DLD1 (cell line): ENCODE results near the gene SLC24A4.
"Not testable (repeated sequence)": the region's sequence is repeated elsewhere in the genome, so short reads cannot be mapped to it uniquely, and the experiment has no call there.

Experiments
- in situ Hi-C: cut with HindIII; loops from 2 replicates; pipeline ENCODE4 v1.10.0; 2017; ENCODE audit warnings: low sequenced_read_pairs

The SLC24A4 gene

GRCh38 chr14:92529903-92530302 is 206.9 kb downstream of the SLC24A4 start:
- in situ Hi-C loops, result no loop called here

DNA sequence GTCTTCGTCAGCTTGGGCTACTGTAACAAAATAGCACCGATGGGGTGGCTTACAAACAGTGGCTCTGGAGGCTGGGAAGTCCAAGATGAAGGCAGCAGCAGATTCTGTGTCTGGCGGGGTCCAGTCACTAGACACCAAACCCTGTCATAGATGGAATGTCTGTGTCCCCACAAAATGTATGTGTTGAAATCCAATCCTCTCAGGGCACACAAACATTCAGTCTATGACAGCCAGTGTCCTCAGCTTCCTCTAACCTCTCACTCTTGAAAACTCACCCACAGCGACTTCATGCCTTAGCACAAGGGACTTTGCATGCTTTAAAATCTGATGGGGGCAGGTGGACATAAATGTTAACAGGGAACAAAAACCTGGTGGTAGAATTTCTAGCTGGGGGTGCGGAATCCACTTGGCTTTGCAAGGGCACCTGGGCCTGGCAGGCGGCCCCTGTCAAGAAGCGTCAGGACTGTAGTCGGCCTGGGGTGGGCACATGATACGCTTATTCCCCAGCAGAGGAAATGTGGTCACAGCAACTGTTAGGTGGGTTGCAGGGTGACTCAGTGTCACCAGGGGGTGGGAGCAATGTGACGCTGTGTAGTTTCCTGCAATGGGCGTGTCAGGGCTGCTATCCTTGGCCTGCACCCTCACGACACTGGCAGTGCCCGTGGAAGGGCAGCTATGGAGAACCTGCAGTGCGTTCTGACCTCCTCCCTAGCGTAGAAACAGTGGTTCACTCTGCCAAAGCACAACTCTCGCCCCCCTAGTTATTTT is 208.3 kb downstream of the SLC24A4 start:
- in situ Hi-C loops, result no loop called here

DNA sequence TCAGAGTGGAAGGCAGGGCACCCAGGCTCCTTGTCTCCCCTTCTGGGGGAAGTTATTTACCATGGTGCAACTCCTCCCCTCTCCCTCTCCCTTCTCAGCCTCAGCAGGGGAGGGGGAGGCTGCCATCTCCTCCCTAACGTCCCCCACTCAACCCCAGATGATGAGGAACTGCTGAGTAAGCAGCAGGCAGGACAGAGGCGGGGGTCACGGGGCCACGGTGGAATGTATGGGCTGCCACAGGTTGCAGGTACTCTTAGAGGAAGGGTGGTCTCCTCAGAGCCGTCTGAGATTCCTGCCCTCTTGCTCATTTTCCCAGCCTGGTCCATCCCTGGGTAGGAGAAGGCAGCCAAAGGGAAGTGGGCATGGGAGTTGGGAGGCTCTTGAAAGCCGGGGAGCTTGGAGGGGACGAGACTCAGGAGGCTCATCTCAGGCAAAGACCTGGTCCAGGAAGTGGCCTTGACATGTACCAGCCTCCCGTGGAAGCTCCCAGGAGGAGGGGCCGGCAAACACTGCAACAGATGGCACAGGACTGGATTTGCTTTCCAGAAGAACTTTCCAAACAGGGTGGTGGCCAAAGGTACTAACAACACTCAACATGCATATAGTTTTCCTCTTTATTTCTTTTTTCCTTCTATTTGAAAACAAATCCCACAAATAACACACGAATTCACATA is 209.7 kb downstream of the SLC24A4 start:
- in situ Hi-C loops, result no loop called here

DNA sequence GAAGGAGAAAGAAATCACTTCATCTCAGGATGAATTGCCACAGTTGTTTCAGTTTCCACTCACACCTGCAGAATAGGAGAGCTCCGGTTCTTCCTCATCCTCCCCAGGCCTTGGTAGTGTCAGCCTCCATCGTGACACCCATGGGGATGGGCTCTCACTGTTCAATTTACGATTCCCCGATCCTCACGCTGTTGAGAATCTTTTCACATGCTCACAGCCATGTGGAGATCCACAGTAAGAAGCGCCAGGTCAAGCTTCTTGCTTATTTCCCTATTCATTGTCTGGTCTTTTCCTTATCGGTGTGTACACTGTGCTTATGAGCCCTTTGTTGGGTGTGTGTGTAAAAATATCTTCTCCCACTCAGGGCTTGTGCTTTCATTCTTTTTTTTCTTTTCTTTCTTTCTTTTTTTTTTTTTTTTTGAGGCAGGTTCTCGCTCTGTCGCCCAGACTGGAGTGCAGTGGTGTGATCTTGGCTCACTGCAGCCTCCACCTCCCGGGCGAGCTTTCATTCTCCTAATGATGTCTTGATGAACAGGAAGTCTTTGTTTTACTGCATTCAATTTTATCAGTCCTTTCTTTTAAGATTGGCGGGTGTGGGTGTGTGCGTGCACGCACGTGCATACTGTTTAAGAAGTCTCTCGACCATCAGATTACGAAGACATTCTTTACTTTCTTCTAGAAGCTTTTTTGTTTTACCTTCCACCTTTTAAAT is 212.1 kb downstream of the SLC24A4 start:
- in situ Hi-C loops, result no loop called here

GRCh38 chr14:92536231-92536630 is 213.3 kb downstream of the SLC24A4 start:
- in situ Hi-C loops, result not testable (repeated sequence)

DNA sequence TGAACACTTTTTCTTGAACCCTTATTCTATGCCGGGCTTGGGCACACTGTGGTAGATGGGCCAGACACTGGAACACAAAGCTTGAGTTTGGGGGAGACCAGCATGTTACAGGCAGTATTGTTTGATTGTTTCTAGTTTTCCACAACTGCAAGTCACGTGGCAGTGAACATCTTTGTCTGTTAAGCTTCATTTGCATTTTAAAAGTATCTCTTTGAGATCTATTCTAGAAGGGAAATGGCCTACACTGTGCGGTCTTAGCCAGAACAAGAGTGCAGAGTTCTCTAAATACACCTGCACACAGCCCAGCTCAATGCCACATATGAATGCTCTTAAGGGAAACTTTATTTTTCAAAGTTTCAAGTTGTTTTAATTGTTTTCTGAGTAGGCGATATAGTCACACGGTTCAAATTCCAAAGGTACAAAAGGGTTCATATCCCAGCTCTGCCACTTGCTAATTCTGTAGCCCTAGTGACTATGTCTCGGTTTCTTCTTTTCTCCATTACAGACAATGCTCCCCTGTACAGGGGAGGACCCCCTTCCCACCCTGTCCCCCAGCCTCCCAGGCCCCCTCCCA is 215.5 kb downstream of the SLC24A4 start:
- in situ Hi-C loops, result no loop called here

- in situ Hi-C loops, result no loop called here
Observed at GRCh38 chr14:92539419-92539818, 216.5 kb downstream of the SLC24A4 start.

GRCh38 chr14:92539875-92540274 is 216.9 kb downstream of the SLC24A4 start:
- in situ Hi-C loops, result no loop called here

DNA sequence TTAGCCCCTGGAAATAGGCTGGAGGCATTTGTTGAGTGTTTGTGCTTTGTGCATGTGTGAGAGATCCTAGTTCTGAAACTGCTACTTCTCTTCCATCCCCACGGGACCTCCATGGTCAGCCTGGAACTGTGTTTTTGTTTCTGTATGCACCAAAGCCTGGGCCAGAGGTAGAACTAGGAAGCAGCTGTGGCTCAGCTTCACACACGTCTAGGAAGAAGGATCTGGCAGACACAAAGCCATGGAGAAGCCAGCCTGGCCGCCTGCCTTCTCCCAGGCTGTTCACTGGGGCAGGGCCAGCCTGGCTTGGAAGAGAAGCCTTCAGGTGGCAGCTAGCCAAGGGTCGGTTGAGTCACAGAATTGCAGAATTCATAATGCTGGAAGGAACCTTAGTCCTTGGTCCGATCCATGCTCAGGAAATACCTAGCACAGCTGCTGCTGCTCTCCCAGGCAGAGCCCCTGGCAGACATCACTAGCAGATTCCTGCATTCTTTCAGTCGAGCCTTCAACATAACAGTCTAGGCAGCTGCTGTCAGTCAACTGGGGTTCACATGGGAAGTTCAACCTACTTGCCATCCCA is 217.6 kb downstream of the SLC24A4 start:
- in situ Hi-C loops, result no loop called here

DNA sequence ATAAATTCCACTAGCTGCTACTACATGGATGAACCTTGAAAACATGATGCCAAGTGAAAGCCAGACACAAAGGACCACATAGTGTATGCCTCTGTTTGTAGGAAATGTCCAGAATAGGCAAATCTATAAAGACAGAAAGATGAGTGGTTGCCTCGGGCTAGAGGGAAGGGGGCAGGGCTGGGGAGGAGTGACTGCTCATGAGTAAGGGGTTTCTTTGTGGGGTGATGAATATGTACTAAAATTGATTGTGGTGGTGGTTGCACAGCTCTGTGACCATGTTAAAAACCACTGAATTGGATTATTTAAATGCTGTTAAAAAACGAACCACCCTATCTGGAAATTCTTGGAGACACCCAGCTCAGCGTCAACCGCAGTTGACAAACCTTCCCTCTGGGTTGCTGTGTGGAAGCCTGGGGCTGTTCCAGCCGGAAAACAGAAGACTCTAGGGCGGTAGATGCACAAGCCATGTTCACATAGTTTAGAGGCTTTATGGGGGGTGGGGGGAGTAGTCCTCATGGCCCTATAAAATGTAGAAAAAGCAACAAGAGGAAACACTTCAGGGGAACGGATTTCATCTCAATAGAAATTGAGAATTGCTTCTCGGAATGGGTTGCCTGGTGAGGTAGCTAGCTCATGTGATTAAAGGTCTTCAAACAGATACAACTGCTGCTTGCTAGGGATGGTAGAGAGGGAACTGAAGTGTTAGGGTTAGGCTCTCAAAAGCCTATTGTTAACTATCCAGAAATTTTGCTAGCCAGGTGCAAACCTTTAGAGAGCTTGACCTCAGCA is 220.0 kb downstream of the SLC24A4 start:
- in situ Hi-C loops, result no loop called here

GRCh38 chr14:92544051-92544720 is 221.2 kb downstream of the SLC24A4 start:
- in situ Hi-C loops, result no loop called here

DNA sequence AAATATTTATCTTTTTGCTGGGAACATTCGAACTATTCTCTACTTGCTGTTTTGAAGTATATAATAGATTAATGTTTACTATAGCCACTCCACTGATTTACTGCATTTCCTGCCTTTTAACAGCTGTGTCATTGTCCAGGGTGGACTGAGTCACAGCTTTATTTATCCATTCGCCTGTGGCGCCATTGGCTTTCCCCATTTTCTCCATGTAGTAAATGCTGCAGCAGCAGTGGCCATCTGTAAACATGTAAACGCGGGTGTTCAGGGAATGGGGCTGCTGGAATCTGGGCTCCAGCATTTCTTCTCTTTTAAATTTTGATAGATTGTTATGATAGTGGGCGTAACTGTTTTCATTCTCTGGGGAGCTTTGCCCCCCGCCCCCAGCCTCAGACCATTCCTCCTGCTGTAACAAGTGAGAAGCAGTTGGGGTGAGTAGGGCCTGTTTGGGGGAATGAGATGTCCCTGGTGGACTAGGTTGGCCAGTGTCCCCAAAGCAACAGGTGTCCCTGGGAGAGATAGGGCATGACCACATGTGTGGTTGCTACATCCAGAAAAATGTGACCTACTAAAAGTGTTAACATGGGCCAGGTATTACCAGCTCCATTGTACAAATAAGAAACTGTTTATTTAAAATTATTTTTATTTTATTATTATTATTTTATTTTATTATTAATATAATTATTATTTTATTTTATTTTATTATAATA is 223.5 kb downstream of the SLC24A4 start:
- in situ Hi-C loops, result no loop called here

GRCh38 chr14:92549105-92549858 is 226.3 kb downstream of the SLC24A4 start:
- in situ Hi-C loops, result no loop called here

GRCh38 chr14:92549859-92550230 is 226.9 kb downstream of the SLC24A4 start:
- in situ Hi-C loops, result no loop called here
